ENCODE results near the gene NFKBIZ. TPM values are rescaled to one million over a fixed set of nuclear protein-coding genes. Genes with fewer than 3 reads are reported as not detected.

NFKBIZ gene
- polyA plus RNA-seq, 1 of the 3 experiments (the other 2 are of a cell fraction) = 59.9 TPM

GRCh38 chr3:101890716-101891115, 41.4 kb downstream of the NFKBIZ start:
- no peak overlapping the region for H3K4me3 ChIP-seq (ENCODE audit: low read depth in 2 of 2, low read length in 1 of 2)
- H3K9me2 ChIP-seq = no peaks in the 10 kb centered on the region
- no peaks in the 10 kb centered on the region for H3K9me3 ChIP-seq
- no peaks in the 10 kb centered on the region for H3K27me3 ChIP-seq (ENCODE audit: insufficient read depth)
- peak overlapping the region; percentile 8; the same call in 1 of the 2 replicates for H3K9ac ChIP-seq
- H3K27ac ChIP-seq (ENCODE audit: low read depth in 2 of 2, low read length in 1 of 2) = peak overlapping the region in 1 of 2 experiments; percentile 23; a peak in 2 of 4 replicates
- TF ChIP-seq EZH2phosphoT487 (IDR thresholded peaks at IDR 0.05; ENCODE audit: borderline replicate concordance, low read depth) (no peak), RXRA (IDR thresholded peaks at IDR 0.05; ENCODE audit: borderline replicate concordance, low read depth) (peak; percentile 34; the same call in 1 of the 2 replicates), MEF2A (IDR thresholded peaks at IDR 0.05; ENCODE audit: borderline replicate concordance, low read depth) (0 out of 2 replicates have a peak, but pooled peaks have one; percentile 28), NFIC (IDR thresholded peaks at IDR 0.05; ENCODE audit: borderline replicate concordance) (peak; percentile 8; the same call in 1 of the 2 replicates), FOSL2 (IDR thresholded peaks at IDR 0.05; ENCODE audit: borderline replicate concordance, low read depth) (peak; percentile 23; the same call in 1 of the 2 replicates), MAX (IDR thresholded peaks at IDR 0.05; ENCODE audit: low read depth) (no peak), EP300 (IDR thresholded peaks at IDR 0.05; ENCODE audit: borderline replicate concordance in 1 of 2, low read depth in 1 of 2, low read length in 1 of 2) (0 out of 4 replicates have a peak, but pooled peaks of 1 of the 2 experiments have one; percentile 33)
- no peaks in the 10 kb centered on the region for H3K36me3 ChIP-seq (replicated peaks in 1 of 2; ENCODE audit: control insufficient read depth in 1 of 2, insufficient read depth in 2 of 2, low read length in 1 of 2)
- peaks cover 18% of the 10 kb centered on the region for H3F3A ChIP-seq (replicated peaks; ENCODE audit: insufficient read depth)
- H3K79me2 ChIP-seq (ENCODE audit: insufficient read depth) = no peaks in the 10 kb centered on the region
- ChIA-PET CTCF (interaction anchor here (1.2 kb wide), 1 partner anchor 9 kb away, joined by 3 read pairs; no protein-coding TSS in a partner anchor), POLR2A (no interaction called here)
- H3K4me2 ChIP-seq = no peak overlapping the region
- peak overlapping the region; percentile 37; the same call in 1 of the 2 replicates for H2AFZ ChIP-seq (ENCODE audit: low read depth)
- no peak for DNase-seq
- peaks cover 0 to 6% of the 10 kb centered on the region in 2 experiments; a peak in 1 of 4 replicates for H3K4me1 ChIP-seq (ENCODE audit: control insufficient read depth in 1 of 2, insufficient read depth in 2 of 2, low read depth in 1 of 2, low read length in 1 of 2)
- H4K20me1 ChIP-seq (ENCODE audit: insufficient read depth) = no peaks in the 10 kb centered on the region

- ChIA-PET CTCF (no interaction called here), POLR2A (no interaction called here)
- Histone ChIP-seq H3K36me3 (replicated peaks in 1 of 2; ENCODE audit: control insufficient read depth in 1 of 2, insufficient read depth in 2 of 2, low read length in 1 of 2) (no peaks in the 10 kb centered on the region), H3K27me3 (ENCODE audit: insufficient read depth) (no peaks in the 10 kb centered on the region), H3K4me2 (no peak overlapping the region), H3K4me1 (ENCODE audit: control insufficient read depth in 1 of 2, insufficient read depth in 2 of 2, low read depth in 1 of 2, low read length in 1 of 2) (peaks cover 0 to 6% of the 10 kb centered on the region in 2 experiments; a peak in 1 of 4 replicates), H3K79me2 (ENCODE audit: insufficient read depth) (no peaks in the 10 kb centered on the region), H4K20me1 (ENCODE audit: insufficient read depth) (no peaks in the 10 kb centered on the region), H3K4me3 (ENCODE audit: low read depth in 2 of 2, low read length in 1 of 2) (no peak overlapping the region), H3F3A (replicated peaks; ENCODE audit: insufficient read depth) (peaks cover 18% of the 10 kb centered on the region), H2AFZ (ENCODE audit: low read depth) (no peak overlapping the region), H3K27ac (ENCODE audit: low read depth in 2 of 2, low read length in 1 of 2) (no peak overlapping the region), H3K9me2 (no peaks in the 10 kb centered on the region), H3K9ac (no peak overlapping the region), H3K9me3 (no peaks in the 10 kb centered on the region)
- TF ChIP-seq FOXJ3 (CRISPR knock-in tag; IDR thresholded peaks at IDR 0.05) = no peak
- 96% methylated on average over 1 of the region's 1 CpG for WGBS (ENCODE audit: low lambda C conversion rate)
- DNase-seq = no peak
Observed at GRCh38 chr3:101892648-101893047, 43.3 kb downstream of the NFKBIZ start.

DNA sequence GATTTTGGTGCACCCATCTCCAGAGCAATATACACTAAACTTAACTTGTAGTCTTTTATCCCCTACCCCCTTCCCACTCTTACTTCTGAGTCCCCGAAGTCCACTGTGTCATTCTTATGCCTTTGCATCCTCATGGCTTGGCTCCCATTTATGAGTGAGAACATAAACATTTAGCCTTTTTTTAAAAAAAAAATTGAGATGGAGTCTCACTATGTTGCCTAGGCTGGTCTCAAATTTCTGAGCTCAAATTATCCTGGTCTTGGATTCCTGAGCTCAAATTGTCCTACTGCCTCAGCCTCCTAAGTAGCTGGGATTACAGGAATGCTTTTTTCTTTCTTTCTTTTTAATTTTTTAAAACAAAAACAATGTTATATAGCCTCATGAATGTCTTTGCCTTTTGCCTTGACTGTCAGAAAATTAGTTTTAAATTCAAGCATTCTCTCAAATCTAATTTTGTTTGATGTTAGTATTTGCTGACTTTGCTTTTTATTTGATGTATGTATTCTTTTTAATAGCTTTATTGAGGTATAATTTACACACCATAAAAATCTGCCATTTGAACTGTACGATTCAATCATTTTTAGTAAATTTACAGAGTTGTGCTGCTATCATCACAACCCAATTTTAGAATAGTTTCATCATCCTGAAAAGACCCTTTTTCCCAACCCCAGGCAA, 46.9 kb downstream of the NFKBIZ start:
- CTCF ChIA-PET = no interaction called here
- Histone ChIP-seq H3K9me3 (no peaks in the 10 kb centered on the region), H3K27ac (ENCODE audit: low read depth in 2 of 2, low read length in 1 of 2) (no peak overlapping the region), H3K36me3 (replicated peaks in 1 of 2; ENCODE audit: control insufficient read depth in 1 of 2, insufficient read depth in 2 of 2, low read length in 1 of 2) (no peaks in the 10 kb centered on the region), H4K20me1 (ENCODE audit: insufficient read depth) (no peaks in the 10 kb centered on the region), H3K4me3 (ENCODE audit: low read depth in 2 of 2, low read length in 1 of 2) (no peak overlapping the region), H3K9ac (no peak overlapping the region), H2AFZ (ENCODE audit: low read depth) (no peak overlapping the region), H3K9me2 (no peaks in the 10 kb centered on the region), H3F3A (replicated peaks; ENCODE audit: insufficient read depth) (peaks cover 19% of the 10 kb centered on the region), H3K27me3 (ENCODE audit: insufficient read depth) (no peaks in the 10 kb centered on the region), H3K4me2 (no peak overlapping the region), H3K4me1 (ENCODE audit: control insufficient read depth in 1 of 2, insufficient read depth in 2 of 2, low read depth in 1 of 2, low read length in 1 of 2) (no peaks in the 10 kb centered on the region), H3K79me2 (ENCODE audit: insufficient read depth) (no peaks in the 10 kb centered on the region)
- POLR2A ChIA-PET = no interaction called here
- WGBS (ENCODE audit: low lambda C conversion rate) = 67% methylated on average over 2 of the region's 2 CpGs
- DNase-seq = no peak
- no peak for TF ChIP-seq TEAD4 (IDR thresholded peaks at IDR 0.05; ENCODE audit: borderline replicate concordance, insufficient read depth)
- TF ChIP-seq TAF1 (IDR thresholded peaks at IDR 0.05; ENCODE audit: borderline replicate concordance, low read depth, low read length) = no peak
- no peak for TF ChIP-seq YY1 (IDR thresholded peaks at IDR 0.05; ENCODE audit: low read depth)
- no peak for TF ChIP-seq EZH2phosphoT487 (IDR thresholded peaks at IDR 0.05; ENCODE audit: borderline replicate concordance, low read depth)
- TF ChIP-seq GABPA (IDR thresholded peaks at IDR 0.05; ENCODE audit: low read depth) = no peak
- TF ChIP-seq, protein P1, sequence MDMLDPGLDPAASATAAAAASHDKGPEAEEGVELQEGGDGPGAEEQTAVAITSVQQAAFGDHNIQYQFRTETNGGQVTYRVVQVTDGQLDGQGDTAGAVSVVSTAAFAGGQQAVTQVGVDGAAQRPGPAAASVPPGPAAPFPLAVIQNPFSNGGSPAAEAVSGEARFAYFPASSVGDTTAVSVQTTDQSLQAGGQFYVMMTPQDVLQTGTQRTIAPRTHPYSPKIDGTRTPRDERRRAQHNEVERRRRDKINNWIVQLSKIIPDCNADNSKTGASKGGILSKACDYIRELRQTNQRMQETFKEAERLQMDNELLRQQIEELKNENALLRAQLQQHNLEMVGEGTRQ (IDR thresholded peaks at IDR 0.05; ENCODE audit: borderline replicate concordance, low read depth, low read length) = no peak
- TF ChIP-seq NRF1 (IDR thresholded peaks at IDR 0.05; ENCODE audit: low read depth, low read length) = no peak
- no peak for TF ChIP-seq CHD2 (IDR thresholded peaks at IDR 0.05; ENCODE audit: low read length, partially characterized antibody)
- TF ChIP-seq SMC3 (IDR thresholded peaks at IDR 0.05; ENCODE audit: low read depth, low read length) = no peak

Data from SK-N-SH (cell line).